ENCODE results near the gene RBMS3.
"Not testable (repeated sequence)": the region's sequence is repeated elsewhere in the genome, so short reads cannot be mapped to it uniquely, and the experiment has no call there.

GRCh38 chr3:29393946-29394345, 113.1 kb downstream of the RBMS3 start:
- TF ChIP-seq, protein P1, sequence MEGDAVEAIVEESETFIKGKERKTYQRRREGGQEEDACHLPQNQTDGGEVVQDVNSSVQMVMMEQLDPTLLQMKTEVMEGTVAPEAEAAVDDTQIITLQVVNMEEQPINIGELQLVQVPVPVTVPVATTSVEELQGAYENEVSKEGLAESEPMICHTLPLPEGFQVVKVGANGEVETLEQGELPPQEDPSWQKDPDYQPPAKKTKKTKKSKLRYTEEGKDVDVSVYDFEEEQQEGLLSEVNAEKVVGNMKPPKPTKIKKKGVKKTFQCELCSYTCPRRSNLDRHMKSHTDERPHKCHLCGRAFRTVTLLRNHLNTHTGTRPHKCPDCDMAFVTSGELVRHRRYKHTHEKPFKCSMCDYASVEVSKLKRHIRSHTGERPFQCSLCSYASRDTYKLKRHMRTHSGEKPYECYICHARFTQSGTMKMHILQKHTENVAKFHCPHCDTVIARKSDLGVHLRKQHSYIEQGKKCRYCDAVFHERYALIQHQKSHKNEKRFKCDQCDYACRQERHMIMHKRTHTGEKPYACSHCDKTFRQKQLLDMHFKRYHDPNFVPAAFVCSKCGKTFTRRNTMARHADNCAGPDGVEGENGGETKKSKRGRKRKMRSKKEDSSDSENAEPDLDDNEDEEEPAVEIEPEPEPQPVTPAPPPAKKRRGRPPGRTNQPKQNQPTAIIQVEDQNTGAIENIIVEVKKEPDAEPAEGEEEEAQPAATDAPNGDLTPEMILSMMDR (IDR thresholded peaks at IDR 0.05): not testable (repeated sequence)
- TF ChIP-seq POLR2A, POLR2AphosphoS5 (IDR thresholded peaks at IDR 0.05): not testable (repeated sequence)
